IPS DF 4.7 (cell line): Measurements from ENCODE around the gene MXRA8.
"Not testable (repeated sequence)": the region's sequence is repeated elsewhere in the genome, so short reads cannot be mapped to it uniquely, and the experiment has no call there.

Source experiments
- DNase-seq: peaks from one replicate; pipeline ENCODE4 v3.0.0-alpha.2; 2013; ENCODE audit warnings: low spot score; ENCODE audit errors: extremely low read depth

MXRA8 gene

DNA sequence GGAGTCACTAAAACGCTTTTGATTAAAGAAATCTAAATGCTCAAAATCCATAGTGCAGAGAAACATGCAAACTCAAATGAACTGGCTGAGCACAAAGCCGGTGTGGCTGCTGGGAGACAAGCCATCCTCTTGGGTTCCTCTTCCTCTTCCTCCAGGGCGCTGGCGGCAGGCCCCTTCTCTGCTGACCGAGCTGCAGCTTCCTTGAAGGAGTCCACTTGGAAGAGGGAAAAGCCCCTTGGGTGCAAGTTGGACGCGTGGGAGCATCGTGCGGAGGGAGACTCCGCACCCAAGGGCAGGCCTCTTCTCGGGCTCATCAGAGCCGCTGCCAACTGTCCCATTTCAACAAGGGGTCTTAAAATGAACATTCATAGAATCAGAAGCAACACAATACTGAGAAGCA, 32.9 kb upstream of the MXRA8 start:
- DNase-seq: no peak

DNA sequence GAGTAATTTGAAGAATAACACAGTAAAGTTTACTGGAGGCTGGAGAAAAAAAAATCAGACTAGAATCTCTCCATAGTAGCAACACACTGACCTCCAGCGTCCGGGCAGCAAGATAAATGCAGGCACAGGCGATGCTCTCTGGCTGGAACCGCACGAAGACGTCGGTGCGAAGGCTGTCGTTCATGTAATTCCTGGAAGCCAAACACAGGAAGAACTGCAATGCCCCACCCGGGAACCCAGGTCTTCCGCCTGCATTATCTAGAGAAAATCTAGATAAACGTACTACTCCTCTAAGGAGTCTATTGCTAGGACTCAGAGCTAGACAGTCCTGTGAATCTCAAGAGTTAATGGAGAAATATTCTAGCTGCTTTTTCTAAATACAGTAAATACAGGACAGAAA, 32.3 kb upstream of the MXRA8 start:
- DNase-seq: no peak

DNA sequence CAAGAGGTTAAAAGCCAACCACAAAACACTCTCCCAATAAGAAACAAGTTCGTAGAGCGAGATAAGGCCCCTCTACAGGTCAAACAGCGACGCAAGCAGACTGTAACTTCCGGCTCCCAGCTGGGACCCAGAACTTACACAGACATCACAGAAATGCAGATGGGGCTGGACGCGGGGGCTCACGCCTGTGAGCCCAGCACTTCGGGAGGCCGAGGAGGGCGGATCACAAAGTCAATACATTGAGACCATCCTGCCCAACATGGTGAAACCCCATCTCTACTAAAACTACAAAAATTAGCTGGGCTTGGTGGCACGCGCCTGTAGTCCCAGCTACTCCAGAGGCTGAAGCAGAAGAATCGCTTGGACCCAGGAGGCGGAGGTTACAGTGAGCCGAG, 29.7 kb upstream of the MXRA8 start:
- no peak for DNase-seq

DNA sequence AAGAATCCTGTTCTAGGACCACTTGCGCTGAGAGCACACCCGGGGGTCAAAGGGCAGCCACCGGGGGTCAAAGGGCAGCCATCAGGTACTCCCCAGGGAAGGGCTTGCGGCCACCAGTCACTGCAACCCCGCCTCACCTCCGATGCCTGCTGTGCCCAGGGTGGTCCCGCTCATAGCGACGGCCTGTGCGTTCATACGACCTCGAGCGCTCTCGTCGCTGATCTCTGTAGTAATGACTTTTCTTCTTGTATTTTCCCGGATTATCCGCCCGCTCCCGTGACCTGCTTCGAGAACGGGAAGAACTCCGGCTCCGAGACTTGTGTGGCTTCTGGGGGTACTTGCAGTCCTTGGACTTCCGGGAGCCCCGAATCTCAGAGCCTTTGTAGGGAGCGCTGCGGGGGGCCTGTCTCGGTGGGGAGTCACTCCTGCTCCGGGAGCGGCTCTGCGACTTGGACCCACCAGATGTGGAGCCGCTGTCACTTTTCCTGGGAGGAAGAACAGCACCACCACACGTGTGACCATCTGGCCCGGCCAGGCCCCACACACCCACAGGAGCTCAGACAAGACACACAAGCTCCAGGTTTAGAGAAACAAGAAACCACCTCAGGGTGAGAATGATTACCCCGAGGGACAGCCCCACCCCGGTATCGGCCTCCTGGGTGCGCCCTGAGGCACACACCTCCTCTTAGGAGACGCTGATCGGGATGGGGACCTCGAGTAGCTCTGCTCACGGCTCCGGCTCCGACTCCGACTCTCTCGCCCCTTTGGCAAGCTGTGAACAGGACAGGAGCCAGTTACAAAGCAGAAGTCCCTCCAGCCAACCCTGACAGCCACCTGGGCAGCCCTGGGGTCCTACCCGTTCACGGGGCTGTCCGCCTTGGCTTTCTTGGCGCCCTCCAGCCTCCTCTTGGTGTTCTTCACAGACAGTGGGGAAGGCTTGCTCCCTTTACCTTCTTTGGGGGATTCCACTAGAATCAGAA, 29.0 kb upstream of the MXRA8 start:
- DNase-seq: no peak

DNA sequence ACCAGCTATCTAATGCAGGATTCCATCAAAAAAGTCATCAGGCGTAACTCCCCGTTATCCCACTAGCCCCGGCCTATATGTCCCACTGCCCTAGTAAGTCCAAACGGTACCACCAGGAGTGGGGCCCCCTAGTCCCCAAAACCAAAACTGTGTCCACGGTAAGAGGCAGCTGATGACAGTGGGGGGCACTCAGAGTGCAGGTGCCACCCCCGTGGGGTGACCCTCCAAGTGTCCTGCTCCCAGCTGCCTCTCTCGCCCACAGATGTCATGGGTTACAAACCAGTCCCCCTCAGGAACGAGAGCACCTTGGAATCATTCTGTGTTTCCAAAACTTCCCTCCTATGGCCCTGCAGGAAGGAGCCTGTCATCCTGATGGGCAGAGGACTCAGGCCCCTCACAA, 27.6 kb upstream of the MXRA8 start:
- no peak for DNase-seq

DNA sequence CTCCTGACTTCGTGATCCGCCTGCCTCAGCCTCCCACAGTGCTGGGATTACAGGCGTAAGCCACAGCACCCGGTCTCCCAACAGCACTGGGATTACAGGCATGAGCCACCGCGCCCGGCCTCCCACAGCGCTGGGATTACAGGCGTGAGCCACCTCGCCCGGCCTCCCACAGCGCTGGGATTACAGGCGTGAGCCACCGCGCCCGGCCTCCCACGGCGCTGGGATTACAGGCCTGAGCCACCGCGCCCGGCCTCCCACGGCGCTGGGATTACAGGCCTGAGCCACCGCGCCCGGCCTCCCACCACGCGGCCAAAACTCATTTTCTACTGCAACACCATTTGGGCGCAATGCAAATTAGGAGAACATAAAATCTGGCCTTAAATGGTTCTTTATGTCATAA, 27.0 kb upstream of the MXRA8 start:
- DNase-seq: not testable (repeated sequence)

DNA sequence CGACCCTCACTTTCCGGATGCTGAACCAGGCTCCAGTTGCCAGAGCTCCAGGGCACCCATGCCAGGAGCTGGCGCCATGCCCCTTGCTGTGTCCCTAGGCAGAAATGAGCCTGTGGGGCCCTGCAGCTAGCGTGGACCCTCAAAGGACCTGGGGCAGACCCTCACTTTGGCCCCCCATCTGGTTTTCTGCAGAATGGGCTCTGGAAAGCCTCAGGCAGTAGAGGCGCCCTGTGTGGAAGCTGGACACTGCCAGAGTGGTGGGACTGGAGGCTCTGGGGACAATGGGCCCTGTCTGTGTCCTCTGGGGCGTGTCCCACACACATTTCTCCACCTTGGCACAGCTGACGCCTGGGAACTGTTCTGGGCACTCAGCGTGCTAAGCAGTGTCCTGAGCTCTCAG, 22.9 kb upstream of the MXRA8 start:
- DNase-seq: no peak

DNA sequence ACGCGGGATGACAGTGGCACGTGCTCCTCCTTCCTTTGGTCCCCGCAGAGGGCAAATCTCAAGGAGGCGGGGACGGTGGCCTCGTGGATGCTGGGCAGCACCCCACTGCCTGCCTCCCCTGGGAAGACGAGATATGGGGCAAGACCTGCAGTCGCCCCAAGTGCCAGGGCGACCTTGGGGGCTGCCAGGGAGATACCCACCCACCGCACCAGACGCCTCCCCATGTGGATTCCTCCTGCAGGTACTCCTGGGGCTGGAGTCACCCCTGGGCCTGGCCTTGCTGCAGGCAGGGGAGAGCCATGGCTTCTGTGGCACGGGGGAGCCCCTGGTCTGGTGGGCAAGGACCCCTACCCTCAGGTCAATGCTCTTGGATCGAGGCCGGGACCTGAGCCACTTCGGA, 22.5 kb upstream of the MXRA8 start:
- no peak for DNase-seq

DNA sequence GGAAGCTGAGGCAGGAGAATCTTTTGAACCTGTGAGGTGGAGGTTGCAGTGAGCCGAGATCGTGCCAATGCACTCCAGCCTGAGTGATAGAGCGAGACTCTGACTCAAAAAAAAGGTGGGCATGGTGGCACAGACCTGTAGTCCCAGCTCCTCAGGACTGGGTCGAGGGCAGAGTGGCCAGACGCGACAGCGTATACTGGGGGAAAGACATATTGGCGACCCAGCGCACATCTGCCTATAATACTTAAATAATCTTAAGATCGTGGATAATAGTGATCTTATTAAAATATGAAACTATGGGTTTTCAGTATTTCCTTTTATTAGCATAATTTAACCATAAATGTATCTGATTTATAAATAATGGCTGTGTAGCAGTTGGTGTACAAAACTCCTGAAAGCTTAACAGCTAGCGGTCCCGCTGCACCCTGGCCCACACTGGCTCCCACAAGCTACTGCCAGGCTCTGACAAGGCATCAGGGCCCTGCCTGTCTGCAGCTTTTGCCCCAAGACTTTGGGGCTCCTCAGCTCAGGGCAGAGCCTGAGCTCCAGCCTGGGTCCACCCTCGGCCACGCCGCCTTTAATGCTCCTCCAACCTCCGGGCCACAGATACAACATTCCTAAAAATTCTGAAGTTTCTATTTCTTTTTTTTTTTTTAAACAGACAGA, 19.3 kb upstream of the MXRA8 start:
- no peak for DNase-seq

DNA sequence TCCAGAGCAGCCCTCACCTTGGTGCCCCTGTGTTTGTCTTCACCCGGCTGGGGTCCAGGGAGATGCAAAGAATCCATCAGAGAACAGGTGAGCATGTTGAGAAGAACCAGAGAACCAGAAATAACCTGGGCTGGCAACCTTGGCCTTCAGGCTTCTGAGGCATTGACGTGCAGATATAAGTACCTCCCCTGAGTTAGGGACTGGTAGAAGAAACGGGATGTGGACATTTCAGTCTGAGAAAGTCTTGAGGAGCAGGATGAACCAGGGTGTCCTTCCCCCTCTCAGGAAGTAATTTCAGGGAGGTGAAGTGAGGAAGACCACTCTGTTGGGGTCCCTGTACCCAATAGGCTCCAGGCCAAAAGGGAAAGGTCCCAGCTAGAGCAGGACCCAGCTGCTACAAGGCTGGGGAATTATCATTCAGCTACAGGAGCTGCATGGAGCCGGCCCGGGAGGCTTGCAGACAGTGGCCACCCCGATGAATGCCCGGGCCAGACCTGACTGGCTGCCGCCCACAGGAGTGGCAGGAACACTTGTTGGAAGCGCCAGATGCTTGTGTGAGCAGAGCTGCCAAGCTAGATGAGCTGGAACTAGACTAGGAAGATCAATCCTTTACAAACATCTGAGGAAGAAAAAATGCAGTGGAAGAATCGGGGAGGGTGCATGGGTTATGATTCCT, 18.3 kb upstream of the MXRA8 start:
- no peak for DNase-seq

DNA sequence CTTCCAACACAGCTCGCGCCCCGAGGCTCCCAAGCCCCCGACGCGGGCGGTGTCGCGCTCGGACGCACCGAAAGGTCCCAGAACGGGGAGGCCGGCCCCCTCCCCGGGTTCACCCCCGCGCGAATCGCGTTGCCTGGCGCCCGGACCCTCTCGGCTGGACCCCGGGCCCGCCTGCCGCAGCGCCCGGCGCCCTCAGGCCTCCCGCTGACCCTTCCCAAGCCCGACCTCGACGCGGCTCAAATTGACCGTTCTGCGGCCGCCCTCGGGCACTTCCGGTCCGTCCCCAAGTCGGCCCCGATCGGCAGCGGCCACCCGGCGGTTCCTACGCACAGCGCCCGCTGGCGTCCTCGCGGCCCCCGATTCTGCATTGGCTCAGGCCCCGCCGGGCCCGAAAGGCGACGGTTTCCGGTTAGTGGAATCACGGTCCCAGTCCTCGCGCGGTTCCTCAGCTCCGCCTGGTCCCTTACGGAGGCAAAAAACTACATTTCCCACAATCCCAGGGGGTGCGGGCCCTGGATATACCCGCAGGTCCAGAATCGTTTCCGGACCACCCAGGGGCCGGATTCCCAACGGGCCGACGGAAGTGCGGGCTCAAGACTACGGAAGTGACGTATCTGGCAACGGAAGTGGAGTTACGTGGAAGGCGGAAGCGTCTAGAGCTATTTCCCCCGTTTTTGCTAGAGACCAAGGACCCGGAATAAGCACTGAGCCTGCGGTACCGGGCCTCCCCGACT, 16.7 kb upstream of the MXRA8 start, which contains the start of gene AURKAIP1:
AURKAIP1 (minus strand) TSS at position 279 of the 734 bp plus-strand sequence. CDS start 451 bp downstream, outside the sequence.
- peak; percentile 99 for DNase-seq

DNA sequence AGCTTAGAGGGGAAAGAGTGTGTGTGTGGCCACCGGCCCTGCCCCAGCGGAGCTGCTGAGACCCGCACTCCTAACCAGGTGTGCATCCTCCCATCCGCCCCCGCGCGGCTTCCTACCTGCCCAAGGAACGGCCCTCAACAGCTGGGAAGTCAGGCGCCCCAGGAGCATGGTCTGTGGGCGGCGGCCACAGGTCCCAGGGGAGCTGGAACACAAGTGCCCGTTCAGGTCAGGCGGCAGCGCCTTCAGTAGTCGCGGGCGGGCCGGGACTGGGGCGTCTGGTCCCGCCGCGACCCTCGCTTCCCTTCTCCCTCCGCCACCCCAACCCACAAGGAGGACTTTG, 16.2 kb upstream of the MXRA8 start:
- no peak for DNase-seq

DNA sequence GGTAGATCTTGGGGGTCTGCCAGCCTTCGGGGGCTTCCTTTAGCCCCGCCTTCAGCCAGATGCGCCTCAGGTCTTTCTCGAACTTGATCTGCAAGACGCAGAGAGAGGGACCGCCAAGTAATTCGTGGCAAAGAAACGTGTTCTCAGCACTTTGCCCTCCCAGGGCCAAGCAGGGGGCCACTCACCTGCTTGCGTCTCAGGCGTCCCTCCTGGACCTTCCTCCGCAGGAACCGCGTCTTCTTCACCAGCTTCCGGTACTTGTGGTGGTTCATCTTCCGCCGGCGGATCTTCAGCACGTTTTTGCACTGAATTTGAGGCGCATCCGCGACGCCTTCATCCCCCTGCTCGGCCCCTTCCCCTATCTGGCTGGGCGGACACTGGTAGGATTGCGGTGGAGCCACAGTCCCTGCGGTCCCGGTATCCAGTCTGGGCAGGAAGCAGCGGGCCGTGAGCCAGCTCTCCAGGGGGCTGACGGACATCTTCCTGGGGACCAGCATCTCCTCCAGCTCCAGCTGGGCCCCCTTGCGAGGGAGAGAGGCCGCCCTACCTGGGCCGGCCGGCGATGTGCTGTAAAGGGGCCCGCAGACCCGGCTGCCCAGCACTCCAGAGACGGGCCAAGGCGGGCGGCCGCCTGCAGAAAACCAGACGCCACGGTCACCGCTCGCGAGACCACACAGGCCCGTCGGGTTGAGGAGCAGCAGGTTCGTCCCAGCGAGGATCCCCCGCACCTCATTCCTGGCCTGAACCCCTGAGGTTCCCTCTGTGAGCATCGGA, 15.6 kb upstream of the MXRA8 start:
- DNase-seq: no peak

DNA sequence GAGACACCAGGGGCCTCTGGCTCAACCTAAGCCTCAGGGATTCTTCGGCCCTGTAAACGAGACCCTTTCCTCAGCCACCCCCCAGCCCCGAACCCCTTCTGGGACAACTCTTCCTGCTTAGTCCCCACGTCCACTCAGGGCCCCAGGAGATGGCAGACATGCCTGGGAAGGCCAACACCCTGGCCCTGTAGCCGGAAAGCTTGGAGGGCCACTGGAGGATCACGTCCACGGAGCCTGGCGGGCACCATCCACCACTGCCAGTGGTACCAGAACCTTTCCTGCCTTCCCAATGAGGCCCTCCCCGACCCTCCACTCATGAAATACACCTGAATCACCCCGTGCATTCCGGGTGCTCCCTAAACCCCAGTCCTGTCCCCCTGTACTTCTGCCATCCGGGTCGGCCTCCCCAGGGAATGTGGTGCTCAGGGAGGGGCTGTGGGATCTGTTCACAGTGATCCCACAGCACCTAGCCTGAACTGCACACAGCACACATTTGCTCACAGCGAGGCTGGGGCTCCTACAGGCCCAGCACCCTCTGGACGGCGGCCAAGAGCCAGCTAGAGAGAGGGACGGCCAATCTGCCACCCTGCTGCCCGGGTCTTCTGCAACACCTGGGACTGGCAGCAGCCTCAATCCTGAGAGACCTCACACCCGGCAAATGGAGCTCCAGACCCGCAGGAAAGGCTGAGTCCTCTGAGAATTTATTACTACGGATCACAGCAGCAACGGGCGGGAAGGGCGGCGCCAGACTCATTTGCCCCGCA, 14.9 kb upstream of the MXRA8 start:
- no peak for DNase-seq

DNA sequence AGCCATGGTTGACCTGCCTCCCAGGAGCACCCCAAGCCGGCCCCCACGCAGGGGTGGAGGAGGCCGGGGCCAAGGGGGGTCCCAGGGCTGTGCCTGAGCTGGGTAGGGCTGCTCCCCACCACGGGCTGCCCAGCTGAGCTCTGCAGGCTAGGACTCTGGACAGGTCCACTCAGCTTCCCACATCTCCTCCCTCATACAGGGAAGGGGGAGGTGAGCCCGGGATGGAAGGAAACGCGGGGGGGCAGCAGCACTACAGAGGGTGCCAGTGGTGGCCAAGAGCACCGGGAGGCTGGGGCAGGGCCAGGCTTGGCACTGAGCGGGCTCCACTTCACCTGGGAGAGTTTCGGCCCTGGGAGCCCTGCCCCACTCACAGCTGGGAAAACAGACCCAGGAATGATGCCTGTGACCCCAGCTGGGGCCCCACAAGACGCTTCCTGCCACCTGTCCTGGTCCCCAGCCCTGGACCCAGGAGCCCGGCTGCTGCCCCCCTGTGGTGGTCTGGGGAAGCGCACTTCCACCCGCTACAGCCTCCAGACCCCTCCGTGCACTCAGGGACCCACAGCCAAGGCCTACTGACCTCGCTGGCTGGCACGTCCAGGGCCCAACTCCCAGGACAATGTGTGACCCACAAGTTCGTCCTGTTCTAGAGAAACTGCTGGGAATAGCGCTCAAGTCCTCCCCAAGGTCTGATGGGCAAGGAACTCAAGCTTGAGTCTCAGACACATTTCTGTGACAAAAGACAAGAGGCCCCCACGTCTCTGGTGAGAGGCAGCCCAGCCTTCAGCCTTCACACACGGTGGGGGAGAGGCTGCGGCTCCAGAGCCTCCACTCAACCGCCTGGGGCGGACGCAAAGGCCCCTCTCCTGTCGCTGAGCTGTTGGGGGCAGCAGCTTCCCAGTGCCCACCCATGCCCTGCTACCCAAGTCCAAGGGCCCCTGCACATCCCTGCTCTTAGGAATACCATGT, 13.7 kb upstream of the MXRA8 start:
- no peak for DNase-seq

DNA sequence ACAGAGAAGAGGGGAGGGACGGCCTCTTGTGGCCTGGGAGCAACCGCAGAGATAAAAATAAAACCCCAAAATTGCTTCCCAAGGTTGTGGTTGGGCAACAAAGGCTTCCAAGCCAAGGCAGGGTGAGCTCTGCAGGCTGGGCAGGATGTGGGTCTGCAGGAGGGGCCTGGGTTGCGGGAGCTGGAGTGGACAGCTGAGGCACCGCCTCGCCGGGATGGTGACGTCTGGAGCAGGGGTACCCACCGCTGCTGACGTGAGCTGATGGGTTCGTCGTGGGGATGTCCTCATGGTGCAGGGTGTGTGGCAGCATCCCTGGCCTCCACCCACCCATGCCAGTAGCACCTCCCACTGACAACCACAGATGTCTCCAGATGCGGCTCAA, 13.0 kb upstream of the MXRA8 start:
- DNase-seq: no peak

DNA sequence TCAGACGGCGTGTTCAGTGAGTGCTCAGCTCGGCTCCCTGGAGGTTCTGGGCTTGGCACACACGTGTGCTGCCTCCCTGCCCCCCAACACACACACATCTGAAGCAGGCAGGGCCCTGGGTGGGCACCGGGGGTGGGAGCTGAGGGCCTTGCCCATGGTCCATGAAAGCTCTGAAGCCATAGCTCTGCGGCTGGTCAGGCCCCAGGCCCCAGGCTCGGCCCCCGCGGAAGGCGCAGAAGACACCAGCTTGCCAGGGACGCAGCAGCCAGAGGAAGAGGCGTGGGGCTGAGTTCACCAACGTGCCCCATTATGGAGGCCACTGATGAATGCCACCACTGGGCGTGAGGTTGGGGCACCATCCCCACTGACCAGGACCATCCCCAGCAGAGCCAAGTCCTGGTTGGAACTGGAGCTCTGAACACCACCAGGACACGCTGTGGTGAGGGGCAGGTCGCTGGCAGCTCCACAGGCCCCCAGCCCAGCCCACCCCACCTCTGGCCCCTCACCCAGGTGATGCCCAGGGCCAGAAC, 12.5 kb upstream of the MXRA8 start:
- DNase-seq: no peak

DNA sequence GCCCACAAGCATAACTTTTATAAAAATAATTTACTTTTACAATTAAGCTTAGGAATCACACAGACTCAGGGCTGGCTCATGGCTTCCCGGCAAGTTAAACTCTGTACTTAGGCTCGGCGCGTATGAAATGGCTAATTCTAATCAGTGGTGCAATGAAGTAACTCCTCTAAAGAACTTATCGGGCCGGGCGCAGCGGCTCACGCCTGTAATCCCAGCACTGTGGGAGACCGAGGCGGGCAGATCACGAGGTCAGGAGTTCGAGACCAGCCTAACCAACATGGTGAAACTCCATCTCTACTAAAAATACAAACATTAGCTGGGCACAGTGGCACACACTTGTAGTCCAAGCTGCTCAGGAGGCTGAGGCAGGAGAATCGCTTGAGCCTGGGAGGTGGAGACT, 11.7 kb upstream of the MXRA8 start:
- not testable (repeated sequence) for DNase-seq

DNA sequence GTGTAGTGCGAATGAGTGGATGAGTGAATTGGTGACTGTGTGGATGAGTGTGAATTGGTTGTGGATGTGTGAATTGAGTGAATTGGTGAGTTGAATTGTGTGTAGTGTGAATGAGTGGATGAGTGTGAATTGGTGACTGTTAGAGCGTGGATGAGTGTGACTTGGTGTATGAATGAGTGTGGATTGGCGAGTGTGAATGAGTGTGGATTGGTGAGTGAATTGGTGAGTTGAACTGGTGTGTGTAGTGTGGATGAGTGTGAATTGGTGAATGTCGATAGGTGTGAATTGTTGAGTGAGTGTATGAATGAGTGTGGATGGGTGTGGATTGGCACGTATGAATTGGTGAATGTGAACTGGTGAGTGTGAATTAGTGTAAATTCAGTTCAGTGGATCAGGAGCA, 9.0 kb upstream of the MXRA8 start:
- no peak for DNase-seq
